ENCODE measurements around the gene DACH2. TPM values are rescaled to one million over a fixed set of nuclear protein-coding genes. Genes with fewer than 3 reads are reported as not detected.

Gene DACH2
- total and polyA plus RNA-seq, 2 of the 4 experiments (the other 2 are of a cell fraction) = 2.8 to 3.8 TPM

DNA sequence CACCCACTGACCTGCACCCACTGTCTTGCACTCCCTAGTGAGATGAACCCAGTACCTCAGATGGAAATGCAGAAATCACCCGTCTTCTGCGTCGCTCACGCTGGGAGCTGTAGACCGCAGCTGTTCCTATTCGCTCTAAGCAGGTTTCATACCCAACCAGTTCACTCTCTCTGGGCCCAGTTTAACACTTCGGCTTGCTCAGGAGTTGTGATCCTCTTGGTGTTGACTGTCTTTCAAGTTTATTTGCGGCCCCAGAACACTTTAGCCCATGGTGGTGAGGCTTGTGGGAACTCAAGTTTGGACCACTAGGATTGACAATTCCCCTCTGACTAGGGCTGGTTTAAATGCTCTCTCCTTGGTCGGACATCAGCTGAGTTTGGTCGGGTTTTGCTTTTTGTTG, 147.0 kb downstream of the DACH2 start:
- dilution Hi-C loops (cut with HindIII; ENCODE audit: low sequenced_read_pairs, unreplicated experiment) = no loop called here

More for the DNA sequence above, 147.0 kb downstream of the DACH2 start:
- no peak overlapping the region for H3K23ac ChIP-seq (ENCODE audit: low read depth, low read length)
- H4K91ac ChIP-seq (ENCODE audit: insufficient read depth, low read depth, low read length) = no peak overlapping the region
- no peaks in the 10 kb centered on the region for H3K79me1 ChIP-seq (ENCODE audit: low read depth in 1 of 2, low read length in 2 of 2)
- H3K9me1 ChIP-seq (ENCODE audit: insufficient read depth, low read length) = no peaks in the 10 kb centered on the region
- TF ChIP-seq MAFK (IDR thresholded peaks at IDR 0.05; ENCODE audit: low read depth, low read length) (no peak), CTCF (conservative IDR thresholded peaks at IDR 0.05; ENCODE audit: low read depth, low read length) (no peak), CHD1 (IDR thresholded peaks at IDR 0.05; ENCODE audit: low read depth, low read length) (no peak), CEBPB (IDR thresholded peaks at IDR 0.05; ENCODE audit: low read depth, low read length) (no peak), RAD21 (IDR thresholded peaks at IDR 0.05; ENCODE audit: low read length) (no peak), MXI1 (IDR thresholded peaks at IDR 0.05; ENCODE audit: borderline replicate concordance, low read depth, low read length) (no peak), BHLHE40 (IDR thresholded peaks at IDR 0.05; ENCODE audit: low read depth, low read length) (no peak), USF2 (IDR thresholded peaks at IDR 0.05; ENCODE audit: low read depth, low read length) (no peak), RCOR1 (IDR thresholded peaks at IDR 0.05; ENCODE audit: insufficient replicate concordance, low read length) (no peak), SMC3 (IDR thresholded peaks at IDR 0.05; ENCODE audit: low read depth, low read length) (no peak), RFX5 (IDR thresholded peaks at IDR 0.05; ENCODE audit: low read depth, low read length) (no peak), NFE2L2 (IDR thresholded peaks at IDR 0.05; ENCODE audit: low read depth, low read length) (no peak), POLR2A (IDR thresholded peaks at IDR 0.05; ENCODE audit: low read depth, low read length) (no peak), MAZ (IDR thresholded peaks at IDR 0.05; ENCODE audit: borderline replicate concordance, low read depth, low read length) (no peak), FOS (IDR thresholded peaks at IDR 0.05; ENCODE audit: low read depth, low read length) (no peak)
- TF ChIP-seq, protein P1, sequence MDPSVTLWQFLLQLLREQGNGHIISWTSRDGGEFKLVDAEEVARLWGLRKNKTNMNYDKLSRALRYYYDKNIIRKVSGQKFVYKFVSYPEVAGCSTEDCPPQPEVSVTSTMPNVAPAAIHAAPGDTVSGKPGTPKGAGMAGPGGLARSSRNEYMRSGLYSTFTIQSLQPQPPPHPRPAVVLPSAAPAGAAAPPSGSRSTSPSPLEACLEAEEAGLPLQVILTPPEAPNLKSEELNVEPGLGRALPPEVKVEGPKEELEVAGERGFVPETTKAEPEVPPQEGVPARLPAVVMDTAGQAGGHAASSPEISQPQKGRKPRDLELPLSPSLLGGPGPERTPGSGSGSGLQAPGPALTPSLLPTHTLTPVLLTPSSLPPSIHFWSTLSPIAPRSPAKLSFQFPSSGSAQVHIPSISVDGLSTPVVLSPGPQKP (IDR thresholded peaks at IDR 0.05; ENCODE audit: borderline replicate concordance, low read depth, low read length) = no peak
- H3K4ac ChIP-seq (ENCODE audit: low read depth, low read length) = no peak overlapping the region
- H3K9ac ChIP-seq (ENCODE audit: low read depth, low read length) = no peak overlapping the region
- H3K9me3 ChIP-seq (ENCODE audit: control insufficient read depth, insufficient read depth, low read length) = no peaks in the 10 kb centered on the region
- no peak overlapping the region for H3K56ac ChIP-seq (ENCODE audit: extremely low read depth, insufficient read depth, low read length)
- POLR2A ChIA-PET (ENCODE audit: unreplicated experiment) = no interaction called here
- CTCF ChIA-PET = no interaction called here
- no peak overlapping the region for H3K18ac ChIP-seq (ENCODE audit: low read depth, low read length)
- in situ Hi-C loops (cut with MboI; ENCODE audit: low sequenced_read_pairs) = no loop called here
- no peak for ATAC-seq (ENCODE audit: low read depth)
- H2BK5ac ChIP-seq (ENCODE audit: low read depth, low read length, poor library complexity, severe bottlenecking) = no peak overlapping the region
- no CpG with 5 or more reads among the region's 10 CpGs for WGBS, 2 experiments (ENCODE audit: extremely low coverage in 2 of 2, insufficient read length in 1 of 2)
- H4K5ac ChIP-seq (ENCODE audit: low read depth, low read length) = no peak overlapping the region
- no peak for DNase-seq
- no peak overlapping the region for H2BK20ac ChIP-seq (ENCODE audit: low read depth, low read length)
- H3K4me3 ChIP-seq (ENCODE audit: insufficient read depth, low read depth, low read length) = no peak overlapping the region
- H4K8ac ChIP-seq (ENCODE audit: low read depth in 2 of 2, low read length in 2 of 2) = no peak overlapping the region
- BruUV-seq (replicated peaks) = no TSS peak
- no peak overlapping the region for H2BK15ac ChIP-seq (ENCODE audit: low read depth, low read length)
- no peak overlapping the region for H2AK9ac ChIP-seq (replicated peaks; ENCODE audit: low read depth, low read length, poor library complexity)
- no peak overlapping the region for H3K27ac ChIP-seq (ENCODE audit: insufficient read depth, low read length)
- no peaks in the 10 kb centered on the region for H3K36me3 ChIP-seq (ENCODE audit: control insufficient read depth, insufficient read depth, low read length)
- no peak overlapping the region for H3K14ac ChIP-seq (replicated peaks; ENCODE audit: low read depth, low read length)
- H2AK5ac ChIP-seq (ENCODE audit: low read depth, low read length) = no peak overlapping the region
- H3K4me2 ChIP-seq (ENCODE audit: low read depth, low read length) = no peak overlapping the region
- H4K20me1 ChIP-seq (ENCODE audit: insufficient read depth, low read length) = no peaks in the 10 kb centered on the region
- no peaks in the 10 kb centered on the region for H3K27me3 ChIP-seq (ENCODE audit: control insufficient read depth, insufficient read depth, low read length)
- H2AFZ ChIP-seq (replicated peaks; ENCODE audit: low read length, poor library complexity) = no peak overlapping the region
- intact Hi-C loops (cut with micrococcal nuclease) = no loop called here
- no peaks in the 10 kb centered on the region for H3K4me1 ChIP-seq (ENCODE audit: control insufficient read depth, insufficient read depth, low read length)
- no peak overlapping the region for H2BK120ac ChIP-seq (ENCODE audit: low read depth, low read length)

Measured in IMR-90 (cell line).